Kasumi-1 (cell line): ENCODE measurements around the gene RASAL3.
"Not testable (repeated sequence)": the region's sequence is repeated elsewhere in the genome, so short reads cannot be mapped to it uniquely, and the experiment has no call there.

Experiments
- DNase-seq, 2 experiments: peaks; one replicate each; lab custom pipeline; 2025; lab: John Stamatoyannopoulos, UW

The RASAL3 gene

DNA sequence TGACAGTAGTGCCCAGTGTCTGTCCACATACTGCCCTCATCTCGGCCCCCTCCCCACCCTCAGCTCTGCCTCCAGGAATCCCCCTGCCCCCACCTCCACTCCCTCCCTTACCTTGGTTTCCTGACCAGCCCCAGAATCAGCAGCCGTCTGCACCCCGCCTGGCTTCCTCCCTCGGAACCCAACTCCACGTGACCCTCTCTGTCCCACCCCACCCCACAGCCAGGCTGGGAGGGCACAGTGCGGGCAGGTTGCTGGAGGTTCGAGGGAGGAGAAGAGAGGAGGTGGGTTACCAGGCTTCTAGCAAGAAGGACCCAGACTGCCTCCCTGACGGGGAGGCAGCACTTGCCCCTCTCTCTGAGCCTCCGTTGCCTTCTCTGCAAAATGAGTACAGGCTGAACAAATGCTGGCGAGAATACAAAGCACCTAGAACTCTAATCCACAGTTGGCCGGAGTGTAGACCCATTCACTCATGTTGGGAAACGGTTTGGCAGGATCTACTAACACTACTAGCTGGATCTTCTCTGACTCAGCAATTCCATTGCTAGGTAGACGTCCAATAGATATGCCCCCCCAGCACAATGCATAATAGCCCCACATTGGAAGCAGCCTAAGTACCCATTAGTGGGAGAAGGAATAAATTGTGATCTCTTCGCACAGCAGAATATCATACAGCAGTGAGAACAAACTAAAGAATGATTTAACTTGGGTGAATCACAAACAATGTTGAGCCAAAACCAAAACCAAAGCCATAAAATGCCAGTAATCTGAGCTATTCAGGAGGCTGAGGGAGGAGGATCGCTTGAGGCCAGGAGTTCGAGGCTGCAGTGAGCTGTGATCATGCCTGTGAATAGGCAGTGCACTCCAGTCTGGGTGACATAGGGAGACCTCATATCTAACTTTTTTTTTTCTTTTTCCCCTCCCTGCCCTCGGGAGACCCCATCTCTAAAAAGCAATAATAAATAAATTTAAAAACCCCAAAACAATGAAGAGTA lies at the start of gene RASAL3:
Gene RASAL3, minus strand, starts transcription at position 151 of the 992 bp plus-strand sequence. CDS start 186 bp downstream, outside the sequence.
- DNase-seq, result peak; percentile 81 to 85

DNA sequence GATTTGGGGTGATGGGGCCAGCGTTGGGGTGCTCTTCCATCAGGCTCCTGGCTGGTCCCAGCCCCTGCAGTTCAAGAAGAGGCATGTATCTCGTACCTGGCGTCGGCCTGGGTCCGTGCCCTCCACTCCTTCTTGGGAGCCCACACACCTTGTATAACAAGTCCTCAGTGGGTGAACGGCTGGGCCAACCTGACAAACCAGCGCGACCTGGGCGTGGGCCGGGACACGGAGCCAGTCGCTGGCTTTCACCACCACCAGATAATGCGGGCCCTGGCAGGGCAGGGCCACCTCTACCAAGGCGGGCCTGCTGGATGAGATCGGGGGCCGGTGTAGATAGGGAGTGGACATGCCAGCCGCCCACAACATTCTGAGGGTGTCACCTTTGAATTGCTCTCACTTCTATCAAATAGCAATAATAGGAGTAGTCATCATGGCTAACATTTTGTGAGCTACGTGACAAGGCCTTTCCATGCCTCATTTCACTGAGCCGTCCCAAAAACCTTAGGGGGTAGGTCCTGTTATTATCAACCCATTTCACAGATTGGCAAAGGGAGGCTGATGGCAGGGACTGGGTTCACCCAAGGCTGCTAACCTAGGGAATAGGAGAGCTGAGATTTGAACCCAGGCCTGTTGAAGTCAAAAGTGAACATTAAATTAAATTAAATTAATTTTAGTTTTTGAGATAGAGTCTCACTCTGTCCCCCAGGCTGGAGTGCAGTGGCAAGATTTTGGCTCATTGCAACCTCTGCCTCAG lies 47.5 kb upstream of the RASAL3 start:
- DNase-seq, result no peak

DNA sequence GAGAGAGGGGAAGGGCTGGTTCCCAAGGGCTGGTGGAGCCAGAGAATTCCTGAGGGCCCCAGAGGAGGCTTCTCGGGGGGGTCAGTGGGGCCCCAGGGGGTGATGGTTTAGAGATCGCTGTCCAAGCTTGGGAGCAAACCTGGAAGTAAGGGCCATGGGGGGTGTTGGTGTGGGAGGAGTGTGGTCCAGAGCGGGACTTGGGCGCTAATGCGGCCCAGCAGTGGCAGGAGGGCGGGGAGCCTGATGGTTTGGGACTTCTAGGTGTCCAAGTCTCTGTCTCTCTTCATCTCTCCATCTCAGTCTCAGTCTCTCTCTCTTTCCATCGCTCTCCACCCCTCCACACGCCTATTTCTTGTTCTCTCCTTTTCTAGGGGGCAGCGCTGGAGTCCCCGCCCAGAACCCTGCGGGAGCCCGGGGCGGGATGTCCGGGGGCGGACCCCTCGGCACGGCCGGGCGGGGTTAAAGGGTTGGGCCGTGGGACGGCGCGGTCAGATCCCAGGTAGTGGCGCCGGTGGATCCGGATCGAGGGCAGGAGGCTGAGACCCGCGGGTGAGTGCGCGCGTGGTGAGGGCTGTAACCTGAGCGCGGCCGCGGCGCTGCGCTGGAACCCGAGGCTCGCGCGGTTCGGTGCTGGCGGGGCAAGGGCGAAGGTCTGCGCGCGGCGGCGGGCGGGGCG lies 43.8 kb upstream of the RASAL3 start, which contains the start of gene CYP4F22:
Gene CYP4F22, plus strand, starts transcription at position 491 of the 676 bp plus-strand sequence. CDS start 16,812 bp downstream, outside the sequence.
- no peak for DNase-seq

DNA sequence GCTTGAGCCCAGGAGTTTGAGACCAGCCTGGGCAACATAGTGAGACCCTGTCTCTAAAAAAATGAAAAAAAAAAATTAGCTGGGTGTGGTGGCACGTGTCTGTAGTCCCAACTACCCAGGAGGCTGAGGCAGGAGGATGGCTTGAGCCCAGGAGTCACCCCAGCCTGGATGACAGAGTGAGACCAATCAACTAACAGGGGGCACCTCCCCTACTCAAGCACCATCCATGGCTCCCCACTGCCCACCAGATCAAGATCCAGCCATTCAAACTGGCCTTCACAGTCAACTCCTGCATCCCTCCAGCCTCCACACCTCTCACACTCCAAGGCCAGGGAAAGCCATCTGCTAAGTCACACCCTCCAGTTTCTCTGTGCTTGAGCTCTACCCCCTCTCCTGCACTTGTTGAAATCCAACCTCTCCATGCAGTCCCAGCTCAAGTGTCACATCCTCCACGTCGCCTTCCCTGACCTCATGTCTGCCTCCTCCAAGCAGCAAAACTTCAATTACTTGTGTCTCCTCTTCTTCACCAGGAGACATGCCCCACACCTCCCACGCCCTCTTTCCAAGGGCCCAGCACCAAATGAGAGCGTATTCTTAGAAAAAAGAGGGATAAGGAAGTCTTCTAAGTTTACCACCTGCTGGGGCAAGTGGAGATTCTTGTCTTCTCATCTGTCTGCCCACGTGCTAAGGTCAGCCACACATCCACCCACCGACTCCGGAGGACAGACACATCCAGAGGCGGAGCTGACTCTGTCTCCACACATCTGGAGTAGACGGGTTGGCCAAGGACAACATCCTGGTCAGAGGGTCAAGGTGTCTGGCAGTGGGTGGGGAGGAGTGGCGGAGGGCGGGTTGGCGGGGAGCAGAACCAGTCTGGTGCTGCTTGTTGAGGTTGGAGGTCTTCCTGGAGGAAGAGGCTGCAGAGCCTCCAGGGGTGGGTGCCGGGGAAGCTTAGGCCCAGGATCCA lies 43.0 kb upstream of the RASAL3 start:
- DNase-seq, result no peak

DNA sequence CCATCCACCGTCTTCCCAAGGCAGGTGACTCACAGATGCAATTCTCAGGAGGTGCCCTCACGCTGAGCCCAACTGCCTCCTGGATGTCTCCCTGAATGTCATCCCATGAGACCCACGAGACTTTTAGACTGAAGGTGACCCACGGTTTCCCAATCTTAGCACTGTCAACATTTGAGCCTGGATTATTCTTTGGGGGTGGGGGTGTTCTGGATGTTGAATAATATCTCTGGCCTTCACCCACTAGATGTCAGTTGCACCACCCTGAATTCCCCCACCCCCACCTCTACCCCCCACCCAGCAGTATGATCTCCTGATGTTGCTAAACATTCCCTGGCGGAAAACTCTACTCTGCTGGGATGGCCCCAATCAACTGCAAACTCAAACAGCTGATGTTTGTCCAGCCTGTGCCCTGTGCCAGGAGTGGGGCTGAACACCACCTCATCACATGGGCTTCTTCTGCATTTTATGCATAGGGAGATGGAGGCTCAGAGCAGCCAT lies 41.8 kb upstream of the RASAL3 start:
- no peak for DNase-seq

DNA sequence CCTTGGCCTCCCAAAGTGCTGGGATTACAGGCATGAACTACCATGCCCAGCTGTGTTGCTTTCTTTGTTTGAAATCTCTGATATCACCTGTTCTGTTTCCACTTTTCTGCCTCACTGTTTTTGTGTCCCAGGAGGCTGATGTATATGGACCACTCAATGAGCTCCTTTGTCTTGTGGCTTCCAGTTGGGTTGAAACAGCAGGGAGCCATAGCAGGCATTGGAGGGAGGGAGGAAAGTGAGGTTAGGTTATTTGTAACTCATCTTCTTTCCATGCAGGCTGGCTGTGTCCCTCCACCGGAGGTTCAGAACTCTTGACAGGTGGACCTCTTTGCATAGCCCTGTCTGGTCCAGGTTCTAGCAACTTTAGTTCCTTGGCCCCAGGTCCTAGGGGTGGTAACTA lies 37.9 kb upstream of the RASAL3 start:
- DNase-seq, result no peak

DNA sequence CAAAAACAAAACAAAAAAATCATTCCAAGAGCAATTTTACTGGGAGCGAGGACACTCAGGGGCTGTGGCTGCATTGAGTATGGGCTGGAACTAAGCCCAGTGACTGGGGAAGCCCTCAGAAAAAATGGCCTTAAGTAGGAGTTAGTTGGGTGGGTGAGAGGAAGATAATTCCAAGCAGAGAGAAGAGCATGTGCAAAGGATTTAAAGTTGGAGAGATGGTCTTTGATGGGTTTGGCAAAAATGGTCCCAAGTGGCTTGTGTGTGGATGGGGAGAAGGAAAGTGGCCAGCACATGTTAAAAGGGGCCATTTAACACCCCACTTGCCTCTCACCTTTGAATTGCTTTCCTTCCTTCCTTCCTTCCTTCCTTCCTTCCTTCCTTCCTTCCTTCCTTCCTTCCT lies 37.3 kb upstream of the RASAL3 start:
- no peak for DNase-seq

DNA sequence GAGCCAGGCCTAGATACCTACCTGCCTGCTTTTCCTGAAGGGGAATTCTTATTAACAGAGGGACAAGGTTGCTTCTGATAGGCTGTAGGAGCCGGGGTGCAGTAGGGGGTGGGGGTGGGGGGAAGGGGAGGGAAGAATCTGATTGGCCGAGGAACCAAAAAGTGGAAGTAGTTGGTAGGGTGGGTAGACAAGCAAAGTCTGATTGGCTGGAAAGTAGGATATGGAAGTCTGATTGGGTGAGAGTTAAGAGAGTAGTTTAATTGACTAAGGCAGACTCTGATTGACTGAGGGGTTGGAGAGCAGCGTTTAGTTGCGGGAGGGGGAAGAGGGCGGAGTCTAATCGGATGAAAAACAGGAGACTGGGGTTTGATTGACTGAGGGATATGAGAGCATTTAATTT lies 34.6 kb upstream of the RASAL3 start:
- DNase-seq, result peak in 1 of 2 experiments; percentile 5

DNA sequence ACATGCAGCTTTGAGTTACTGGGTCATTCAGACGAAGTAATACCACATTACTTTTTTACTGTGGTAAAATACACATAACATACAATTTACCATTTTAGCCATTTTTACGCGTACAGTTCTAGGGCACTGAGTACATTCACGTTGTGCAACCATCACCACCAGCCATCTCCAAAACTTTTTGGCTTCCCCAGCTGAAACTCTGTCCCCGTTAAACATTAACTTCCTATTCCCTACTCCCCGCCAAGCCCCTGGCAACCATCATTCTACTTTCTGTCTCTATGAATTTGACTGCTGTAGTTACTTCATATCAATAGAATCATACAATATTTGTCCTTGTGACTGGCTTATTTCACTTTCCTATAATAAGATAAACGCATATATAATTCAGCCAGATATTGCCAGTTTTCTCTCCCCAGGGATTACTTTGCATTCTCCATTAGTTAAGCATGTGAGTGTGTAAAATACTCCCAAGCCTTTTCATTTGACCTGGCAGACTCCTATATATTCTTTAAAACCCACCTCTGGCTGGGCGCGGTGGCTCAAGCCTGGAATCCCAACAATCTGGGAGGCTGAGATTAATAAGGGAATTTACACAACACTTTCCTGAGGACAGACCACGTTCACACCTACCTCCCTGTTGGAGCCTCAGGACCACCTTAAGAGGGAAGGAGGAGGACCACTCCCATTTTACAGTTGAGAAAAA lies 34.0 kb upstream of the RASAL3 start:
- no peak for DNase-seq

DNA sequence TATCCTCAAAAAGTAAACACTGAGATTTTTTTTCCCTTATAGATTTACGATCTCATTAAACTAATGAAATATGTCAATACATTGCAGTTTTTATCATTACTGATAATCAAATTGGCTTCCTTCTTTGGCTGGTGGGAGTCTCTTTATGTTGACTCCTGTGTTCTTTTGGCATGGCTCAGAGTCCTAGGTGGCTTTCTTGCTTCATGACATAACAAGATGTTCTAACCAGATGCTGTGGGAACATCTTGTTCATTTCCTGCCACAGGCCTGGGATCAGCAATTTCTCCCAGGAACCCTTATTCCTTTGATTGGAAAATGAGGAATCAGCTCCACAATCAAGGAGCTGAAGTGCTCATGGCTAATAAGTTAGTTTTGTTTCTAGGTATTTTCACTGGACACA lies 30.8 kb upstream of the RASAL3 start:
- no peak for DNase-seq

DNA sequence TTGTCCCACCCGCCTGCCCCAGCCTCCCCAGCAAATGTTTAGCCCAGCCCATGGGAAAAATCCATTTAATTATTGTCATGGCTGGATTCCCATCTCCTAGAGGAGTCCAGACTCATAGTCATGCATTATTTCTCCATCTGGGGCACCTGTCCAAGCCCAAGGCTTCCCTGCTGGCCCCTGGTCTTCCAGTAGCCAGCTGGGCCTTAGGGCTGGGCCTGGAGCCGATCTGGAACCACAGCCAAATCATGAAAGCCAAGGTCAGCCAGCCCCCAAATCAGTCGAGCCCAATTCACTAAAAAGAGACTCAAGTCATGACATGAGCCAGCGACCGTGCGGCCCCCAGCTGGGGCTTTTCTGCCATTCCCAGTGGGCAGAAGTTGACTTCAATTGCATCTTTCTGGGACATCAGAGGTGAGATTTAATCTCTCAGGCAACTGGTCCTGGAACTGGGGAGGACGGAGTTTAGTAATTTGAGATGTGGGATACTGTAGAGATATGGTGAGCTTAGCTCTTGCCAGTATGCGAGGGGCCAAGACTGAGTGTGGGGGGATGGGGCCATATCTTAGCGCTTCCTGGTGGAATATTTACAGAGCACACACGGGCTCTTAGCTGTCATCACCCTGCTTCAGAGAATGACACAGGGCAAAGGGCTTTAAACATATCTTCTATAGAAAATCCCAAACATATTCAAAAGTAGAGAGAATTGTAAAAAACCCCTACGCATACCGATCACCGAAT lies 24.3 kb upstream of the RASAL3 start:
- DNase-seq, result no peak

DNA sequence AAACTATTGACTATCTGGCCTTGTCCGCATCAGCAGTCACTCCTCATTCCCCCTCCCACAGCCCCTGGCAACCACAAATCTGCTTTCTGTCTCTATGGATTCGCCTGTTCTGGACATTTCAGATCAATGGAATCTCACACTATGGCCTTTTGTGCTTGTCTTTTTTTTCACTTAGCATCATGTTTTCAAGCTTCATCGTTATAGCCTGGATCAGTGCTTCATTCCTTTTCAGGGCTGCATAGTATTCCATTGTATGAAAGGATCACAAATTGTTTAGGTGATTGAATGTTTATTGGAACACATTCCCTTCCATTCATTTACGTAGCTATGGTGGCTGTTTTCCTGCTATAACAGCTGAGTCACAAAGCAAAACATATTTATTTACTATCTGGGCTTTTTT lies 22.7 kb upstream of the RASAL3 start:
- no peak for DNase-seq

DNA sequence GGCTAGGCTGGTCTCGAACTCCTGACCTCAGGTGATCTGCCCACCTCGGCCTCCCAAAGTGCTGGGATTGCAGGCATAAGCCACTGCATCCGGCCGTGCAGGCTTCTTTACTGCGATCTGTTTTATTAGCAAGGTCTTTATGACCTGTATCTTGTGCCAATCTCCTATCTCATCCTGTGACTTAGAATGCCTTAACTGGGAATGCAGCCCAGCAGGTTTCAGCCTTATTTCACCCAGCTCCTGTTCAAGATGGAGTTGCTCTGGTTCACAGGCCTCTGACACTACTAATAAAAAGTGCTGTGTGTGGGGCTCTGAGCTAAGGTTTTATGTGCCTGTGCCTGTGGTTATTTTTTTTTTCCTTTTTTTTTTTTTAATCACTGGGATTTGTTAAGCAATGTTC lies 21.4 kb upstream of the RASAL3 start:
- DNase-seq, result not testable (repeated sequence)

DNA sequence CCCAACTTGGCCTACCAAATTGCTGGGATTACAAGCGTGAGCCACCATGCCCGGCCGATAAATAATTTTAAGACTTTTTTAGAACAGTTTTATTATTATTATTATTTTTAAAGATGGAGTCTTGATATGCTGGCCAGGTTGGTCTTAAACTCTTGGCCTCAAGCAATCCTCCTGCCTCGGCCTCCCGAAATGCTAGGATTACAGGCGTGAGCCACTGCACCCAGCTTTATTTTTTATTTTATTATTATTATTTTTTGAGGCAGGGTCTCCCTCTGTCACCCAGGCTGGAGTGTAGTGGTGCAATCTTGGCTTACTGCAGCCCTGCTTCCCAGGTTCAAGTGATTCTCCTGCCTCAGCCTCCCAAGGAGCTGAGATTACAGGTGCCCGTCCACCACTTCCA lies 16.7 kb upstream of the RASAL3 start:
- not testable (repeated sequence) for DNase-seq

DNA sequence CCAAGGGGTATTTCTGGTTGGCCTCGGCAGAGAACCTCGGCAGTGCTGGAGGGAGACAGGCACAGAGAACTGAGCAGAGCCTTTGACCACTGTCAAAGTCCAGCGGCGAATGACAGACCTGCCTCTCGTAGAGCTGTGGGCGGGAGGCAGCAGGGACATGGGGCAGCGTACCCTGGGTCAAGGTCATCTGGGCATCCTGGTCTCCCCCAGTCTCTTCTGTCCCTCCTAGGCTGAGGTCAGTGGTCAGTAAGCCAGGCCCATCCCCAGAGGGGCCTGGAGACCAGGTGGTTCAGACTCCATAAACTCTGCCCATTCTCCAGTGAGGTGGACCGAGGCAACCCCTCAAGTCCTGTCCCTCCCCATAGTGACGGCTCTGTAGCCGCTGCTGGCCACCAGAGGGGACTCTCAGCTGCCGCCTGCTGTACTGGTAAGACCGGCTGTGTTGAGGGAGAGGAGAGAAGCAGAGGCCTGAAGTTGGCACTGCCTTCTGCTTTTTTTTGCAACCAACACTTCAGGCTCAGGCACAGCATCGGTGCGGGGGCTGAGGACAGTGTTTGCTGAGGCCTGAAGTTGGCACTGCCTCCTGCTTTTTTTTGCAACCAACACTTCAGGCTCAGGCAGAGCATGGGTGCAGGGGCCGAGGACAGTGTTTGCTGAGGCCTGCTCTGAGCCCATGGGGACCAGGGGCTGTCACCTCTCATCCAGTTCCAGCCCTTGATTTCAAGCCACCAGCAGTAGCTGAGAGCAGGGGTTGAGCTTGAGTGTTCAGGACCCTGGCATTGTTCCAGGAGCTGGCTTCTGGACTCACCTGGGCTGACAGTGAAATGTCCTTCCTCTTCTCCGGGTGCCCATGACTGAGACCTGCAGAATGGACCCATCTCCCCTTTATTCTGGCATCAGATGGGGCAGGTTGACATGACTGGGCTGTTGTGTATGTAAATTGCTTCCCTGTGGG lies 15.3 kb upstream of the RASAL3 start, which contains the start of gene PGLYRP2:
Gene PGLYRP2, minus strand, starts transcription at position 111 of the 955 bp plus-strand sequence. CDS start 130 bp downstream, outside the sequence.
- DNase-seq, result no peak

DNA sequence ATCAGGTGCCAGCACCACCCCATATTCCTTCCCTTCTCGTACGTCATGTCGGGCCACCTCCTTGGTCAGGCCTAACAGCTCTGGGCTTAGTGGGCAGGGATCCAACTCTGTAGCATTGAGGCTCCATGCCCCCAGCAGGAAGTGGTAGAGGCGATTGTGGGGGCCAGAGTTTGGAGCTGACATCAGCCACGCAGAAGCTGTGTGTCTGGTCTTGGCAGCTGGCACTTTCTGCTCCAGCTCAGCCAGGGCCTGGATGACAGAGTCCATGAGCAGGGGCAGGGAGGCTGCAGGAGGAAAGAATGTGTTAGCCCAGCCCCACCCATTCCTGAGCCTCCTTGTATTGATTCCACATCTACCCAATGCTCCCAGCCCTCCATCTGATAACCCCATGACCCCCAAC lies 12.0 kb upstream of the RASAL3 start:
- no peak for DNase-seq

DNA sequence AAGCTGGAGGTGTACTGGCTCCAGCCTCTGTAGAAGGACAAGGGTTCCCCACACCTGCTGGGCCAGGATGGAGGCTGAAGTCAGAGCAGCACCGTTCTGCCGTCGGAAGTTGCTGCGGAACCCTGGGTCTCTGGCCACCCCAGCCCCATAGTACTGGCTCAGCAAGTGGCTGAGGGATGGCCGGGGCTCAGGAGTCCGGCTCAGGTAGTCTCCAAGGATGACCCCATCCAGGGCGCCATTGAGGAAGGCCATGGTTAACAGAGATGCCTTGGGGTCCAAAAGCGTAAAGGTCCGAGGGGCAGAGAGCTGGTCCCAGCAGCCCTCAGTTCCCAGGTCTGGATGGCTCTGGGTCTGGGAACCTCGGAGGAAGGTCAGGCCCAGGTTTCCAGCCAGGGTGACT lies 11.3 kb upstream of the RASAL3 start:
- DNase-seq, result no peak

DNA sequence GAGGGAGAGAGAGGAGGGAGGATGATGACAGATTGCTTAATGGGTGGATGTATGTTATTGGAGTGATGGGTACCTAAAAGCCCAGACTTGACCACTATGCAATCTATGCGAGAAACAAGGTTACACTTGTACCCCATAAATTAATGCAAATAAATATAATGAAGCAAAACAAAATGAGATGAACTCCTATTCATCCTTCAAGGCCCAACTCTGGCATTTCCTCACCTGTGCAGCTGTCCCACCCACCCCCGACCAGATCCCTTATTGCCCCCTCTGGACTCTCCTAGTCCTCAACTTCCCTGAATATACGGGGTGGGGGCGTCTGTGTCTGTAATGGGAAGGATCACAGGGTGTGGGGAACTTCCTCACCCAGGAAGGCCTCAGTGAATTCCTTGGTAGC lies 10.8 kb upstream of the RASAL3 start:
- no peak for DNase-seq
